22Rv1 (cell line): ENCODE data around the gene SLC36A4.
"Not testable (repeated sequence)": the region's sequence is repeated elsewhere in the genome, so short reads cannot be mapped to it uniquely, and the experiment has no call there.

Experiments used
- H3K27ac ChIP-seq: fragments of 450-650 bp; 2 replicates; pipeline ENCODE4 v1.5.1; 2017
- ZFX ChIP-seq: fragments of 450-650 bp; IDR thresholded peaks from 2 replicates; pipeline ENCODE4 v1.6.1; 2017; ENCODE audit warnings: antibody characterized with exemption, borderline replicate concordance
- TF ChIP-seq, protein P1 (sequence below): fragments of 450-650 bp; IDR thresholded peaks from 2 replicates; pipeline ENCODE4 v1.5.1; 2017; ENCODE audit warnings: mild to moderate bottlenecking

The SLC36A4 gene

DNA sequence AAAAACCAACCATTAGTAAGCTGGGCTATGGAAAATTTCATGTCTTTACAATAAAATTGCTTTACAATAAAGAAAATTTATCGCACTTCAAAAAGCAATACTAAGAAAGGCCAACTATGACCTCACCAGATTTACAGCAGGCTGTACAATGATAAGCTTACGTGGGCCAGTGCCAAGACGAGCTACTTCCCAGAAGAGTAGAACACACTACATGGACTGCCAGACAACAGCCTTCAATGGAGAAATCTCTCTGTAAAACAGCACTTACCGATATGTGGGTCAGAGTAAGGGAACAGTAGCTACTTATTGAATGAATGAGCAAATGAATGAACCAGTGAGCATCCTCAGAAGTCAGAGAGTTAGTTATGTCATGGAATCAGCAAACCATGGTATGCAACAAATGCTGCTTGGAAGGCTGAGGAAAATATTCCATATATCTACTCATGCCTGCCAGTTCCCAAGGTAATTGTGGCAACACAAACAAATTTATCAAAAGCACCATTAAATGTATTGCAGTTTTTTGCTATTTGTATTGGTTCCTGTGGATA, 74.4 kb downstream of the SLC36A4 start:
- TF ChIP-seq, protein P1, sequence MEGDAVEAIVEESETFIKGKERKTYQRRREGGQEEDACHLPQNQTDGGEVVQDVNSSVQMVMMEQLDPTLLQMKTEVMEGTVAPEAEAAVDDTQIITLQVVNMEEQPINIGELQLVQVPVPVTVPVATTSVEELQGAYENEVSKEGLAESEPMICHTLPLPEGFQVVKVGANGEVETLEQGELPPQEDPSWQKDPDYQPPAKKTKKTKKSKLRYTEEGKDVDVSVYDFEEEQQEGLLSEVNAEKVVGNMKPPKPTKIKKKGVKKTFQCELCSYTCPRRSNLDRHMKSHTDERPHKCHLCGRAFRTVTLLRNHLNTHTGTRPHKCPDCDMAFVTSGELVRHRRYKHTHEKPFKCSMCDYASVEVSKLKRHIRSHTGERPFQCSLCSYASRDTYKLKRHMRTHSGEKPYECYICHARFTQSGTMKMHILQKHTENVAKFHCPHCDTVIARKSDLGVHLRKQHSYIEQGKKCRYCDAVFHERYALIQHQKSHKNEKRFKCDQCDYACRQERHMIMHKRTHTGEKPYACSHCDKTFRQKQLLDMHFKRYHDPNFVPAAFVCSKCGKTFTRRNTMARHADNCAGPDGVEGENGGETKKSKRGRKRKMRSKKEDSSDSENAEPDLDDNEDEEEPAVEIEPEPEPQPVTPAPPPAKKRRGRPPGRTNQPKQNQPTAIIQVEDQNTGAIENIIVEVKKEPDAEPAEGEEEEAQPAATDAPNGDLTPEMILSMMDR: no peak
- no peak for TF ChIP-seq ZFX
- no peak overlapping the region for H3K27ac ChIP-seq

DNA sequence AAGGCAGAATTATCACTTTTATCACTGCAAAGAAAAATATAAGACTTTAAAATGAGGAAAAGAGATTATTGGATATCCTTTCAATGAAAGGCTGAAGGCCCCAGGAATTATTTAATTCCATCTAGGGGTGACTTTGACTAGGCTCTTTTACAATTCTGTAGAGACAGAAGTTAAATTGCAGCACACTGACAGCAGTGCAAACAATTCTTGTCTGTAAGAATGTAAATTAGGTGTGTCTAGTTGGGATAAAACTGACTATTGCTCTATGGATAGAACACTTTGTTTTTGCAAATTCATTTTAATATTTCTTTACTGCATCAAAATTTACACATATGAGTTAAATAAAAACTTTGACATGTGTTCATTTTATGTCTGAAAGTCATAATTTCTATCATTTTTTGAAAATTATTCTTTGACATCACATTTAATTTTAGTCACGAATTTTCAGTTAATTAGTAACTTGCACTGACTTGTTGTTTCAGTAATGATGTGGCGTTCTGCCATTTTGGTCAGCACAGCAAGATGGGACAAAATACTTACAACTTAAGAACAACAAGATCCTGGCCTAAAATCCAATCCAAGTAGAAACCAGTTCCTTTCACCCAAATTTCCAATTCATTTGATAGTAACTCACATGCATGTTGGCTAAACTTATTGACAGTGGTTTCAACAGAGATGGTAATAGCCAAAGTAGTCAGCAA, 75.1 kb downstream of the SLC36A4 start:
- H3K27ac ChIP-seq: no peak overlapping the region
- TF ChIP-seq, protein P1: no peak
- no peak for TF ChIP-seq ZFX

DNA sequence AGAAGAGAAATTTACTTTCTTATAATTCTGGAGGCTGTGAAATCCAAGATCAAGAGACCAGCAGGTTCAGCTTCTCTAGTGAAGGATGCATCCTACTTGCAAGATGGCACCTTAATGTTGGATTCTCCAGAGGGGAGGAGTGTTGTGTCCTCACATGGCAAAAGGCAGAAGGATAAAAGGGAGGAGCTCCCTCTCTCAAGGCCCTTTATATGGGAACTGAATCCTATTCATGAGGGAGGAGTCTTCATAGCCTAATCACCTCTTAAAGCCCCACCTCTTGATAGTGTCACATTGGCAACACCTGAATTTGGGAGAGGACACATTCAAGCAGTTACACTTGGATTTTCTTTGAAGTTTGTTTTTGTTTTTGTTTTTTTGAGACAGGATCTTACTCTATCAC, 79.5 kb downstream of the SLC36A4 start:
- H3K27ac ChIP-seq: no peak overlapping the region
- no peak for TF ChIP-seq ZFX
- TF ChIP-seq, protein P1: no peak

DNA sequence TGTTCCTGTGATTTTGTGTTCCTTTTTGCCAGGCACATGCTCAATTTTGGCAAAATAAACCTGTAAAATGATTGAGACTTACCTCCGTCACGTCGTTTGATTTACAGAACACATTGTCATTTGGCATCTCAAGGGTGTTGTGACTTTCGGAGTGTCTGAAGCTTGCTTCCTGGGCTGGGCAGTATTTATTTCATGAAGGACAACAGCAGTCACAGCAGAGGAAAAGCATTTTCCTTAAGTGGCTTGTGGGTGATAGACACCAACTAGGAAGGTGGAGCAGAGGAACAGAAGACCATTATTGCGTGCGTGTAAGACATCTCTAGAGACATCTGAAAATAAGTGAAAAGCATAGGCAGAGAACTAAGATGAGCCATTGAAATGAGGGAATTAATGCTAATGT, 80.2 kb downstream of the SLC36A4 start:
- H3K27ac ChIP-seq: no peak overlapping the region
- no peak for TF ChIP-seq ZFX
- TF ChIP-seq, protein P1: no peak

DNA sequence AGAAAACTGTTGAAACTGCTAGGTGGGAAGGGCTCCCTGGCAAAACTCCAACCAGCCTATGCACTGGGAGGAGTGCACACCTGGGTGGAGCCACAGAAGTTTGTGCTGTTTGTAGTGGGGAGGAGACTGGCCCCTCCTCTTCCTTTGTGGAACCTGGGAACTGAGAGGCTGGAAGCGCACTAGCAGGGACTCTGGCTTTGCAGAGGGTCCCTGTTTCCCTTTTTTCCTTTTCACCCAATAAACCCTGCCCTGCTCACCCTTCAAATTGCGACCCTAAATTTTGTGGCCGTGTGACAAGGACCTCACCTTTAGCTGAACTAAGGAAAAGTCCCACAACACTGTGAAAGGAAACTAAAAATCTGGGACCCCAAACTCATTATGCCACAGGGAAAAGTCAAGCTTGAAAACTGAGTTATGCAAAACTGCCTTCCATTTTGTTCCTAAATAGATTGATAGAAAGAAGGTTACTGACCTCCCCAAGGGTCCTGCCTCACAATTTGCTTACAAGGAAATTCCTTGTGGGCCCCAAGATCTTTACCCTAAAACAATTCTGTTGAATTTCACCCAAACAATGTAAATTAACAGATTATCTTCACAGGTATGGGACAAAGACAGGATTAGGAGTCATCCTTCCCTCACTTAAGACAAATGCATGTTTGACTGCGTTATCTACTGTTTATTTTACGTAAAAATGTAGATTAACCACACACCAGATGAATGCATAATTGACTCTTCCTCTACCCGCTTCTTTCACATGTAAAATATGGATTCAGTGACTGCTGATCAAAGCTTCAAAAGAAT, 81.0 kb downstream of the SLC36A4 start:
- TF ChIP-seq ZFX: no peak
- TF ChIP-seq, protein P1: no peak
- H3K27ac ChIP-seq: no peak overlapping the region

DNA sequence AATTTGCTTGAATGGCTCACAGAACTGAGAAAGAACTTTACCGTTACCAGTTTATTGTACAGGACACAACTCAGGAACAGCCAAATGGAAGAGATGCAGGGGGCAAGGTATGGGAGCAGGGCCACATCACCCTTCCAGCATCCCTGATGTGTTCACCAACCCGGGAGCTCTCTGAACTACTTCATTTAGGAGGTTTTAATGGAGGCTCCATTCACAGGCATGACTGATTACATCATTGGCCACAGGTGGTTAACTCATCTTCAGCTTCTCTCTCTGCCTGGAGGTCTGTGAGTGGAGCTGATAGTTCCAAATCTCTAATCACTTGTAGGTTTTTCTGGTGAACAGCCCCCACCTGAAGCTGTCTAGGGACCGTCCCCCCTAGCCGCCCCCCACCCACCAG, 83.5 kb downstream of the SLC36A4 start:
- TF ChIP-seq, protein P1: no peak
- TF ChIP-seq ZFX: no peak
- H3K27ac ChIP-seq: no peak overlapping the region

DNA sequence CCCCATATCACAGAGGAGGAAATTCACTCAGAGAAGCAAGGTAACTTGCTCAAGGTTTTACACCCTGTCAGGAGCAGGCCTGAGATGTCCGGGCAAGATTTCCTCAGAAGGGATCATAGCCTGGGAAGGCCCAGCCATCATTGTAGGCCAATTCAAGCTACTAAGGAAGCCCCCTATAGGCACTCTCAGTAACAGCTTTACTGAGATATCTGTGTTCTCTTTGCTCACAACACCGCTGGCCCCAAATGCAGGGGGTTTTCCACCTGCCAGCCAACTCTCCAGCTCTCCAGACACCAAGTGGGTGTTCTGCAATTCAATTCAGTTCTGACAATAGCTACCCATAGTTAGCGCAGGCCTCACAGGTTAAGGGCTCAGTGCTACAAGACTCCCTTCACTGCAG, 84.0 kb downstream of the SLC36A4 start:
- TF ChIP-seq, protein P1: no peak
- no peak for TF ChIP-seq ZFX
- H3K27ac ChIP-seq: no peak overlapping the region

GRCh38 chr11:93111147-93111546, 86.6 kb downstream of the SLC36A4 start:
- H3K27ac ChIP-seq: not testable (repeated sequence)
